Smooth muscle cell (in vitro differentiated cells): Measurements from ENCODE around the gene PPP1R16B. TPM values are rescaled to one million over a fixed set of nuclear protein-coding genes. Genes with fewer than 3 reads are reported as not detected.

ENCODE experiments used
- DNase-seq: peaks from one replicate; lab custom pipeline; 2025; ENCODE audit not compliant: unreplicated experiment; lab: John Stamatoyannopoulos, UW
- H2AFZ ChIP-seq: fragments of 200-600 bp; sonication (generic); 2 replicates; pipeline ENCODE4 v1.6.0; 2016; ENCODE audit warnings: antibody characterized with exemption, low read depth, mild to moderate bottlenecking
- H3F3A ChIP-seq: fragments of 200-600 bp; sonication (generic); 2 replicates; pipeline ENCODE4 v1.6.0; 2017; ENCODE audit warnings: antibody characterized with exemption, low read depth
- H3K27ac ChIP-seq: fragments of 200-600 bp; sonication (generic); 2 replicates; pipeline ENCODE4 v1.5.1; 2016; ENCODE audit warnings: low read depth, mild to moderate bottlenecking
- H3K27me3 ChIP-seq: fragments of 200-600 bp; sonication (generic); 2 replicates; pipeline ENCODE4 v1.6.1; 2016; ENCODE audit warnings: low read depth, mild to moderate bottlenecking
- H3K36me3 ChIP-seq: fragments of 200-600 bp; sonication (generic); 2 replicates; pipeline ENCODE4 v1.5.1; 2016; ENCODE audit warnings: low read depth
- H3K4me1 ChIP-seq: fragments of 200-600 bp; sonication (generic); 2 replicates; pipeline ENCODE4 v1.5.1; 2016; ENCODE audit warnings: low read depth
- H3K4me2 ChIP-seq: fragments of 200-600 bp; sonication (generic); 2 replicates; pipeline ENCODE4 v1.6.0; 2016; ENCODE audit warnings: mild to moderate bottlenecking
- H3K4me3 ChIP-seq: fragments of 200-600 bp; sonication (generic); 2 replicates; pipeline ENCODE4 v1.5.1; 2016; ENCODE audit warnings: mild to moderate bottlenecking
- H3K79me2 ChIP-seq: fragments of 200-600 bp; sonication (generic); 2 replicates; pipeline ENCODE4 v1.6.0; 2016; ENCODE audit warnings: low read depth, mild to moderate bottlenecking
- H3K9ac ChIP-seq: fragments of 200-600 bp; sonication (generic); 2 replicates; pipeline ENCODE4 v1.6.0; 2016; ENCODE audit warnings: low read depth
- H3K9me3 ChIP-seq: fragments of 200-600 bp; sonication (generic); replicated peaks from 2 replicates; pipeline ENCODE4 v1.5.1; 2016; ENCODE audit warnings: low read depth
- H4K20me1 ChIP-seq: fragments of 200-600 bp; sonication (generic); 2 replicates; pipeline ENCODE4 v1.6.0; 2016; ENCODE audit warnings: low read depth
- CTCF ChIP-seq: fragments of 200-600 bp; sonication (generic); IDR thresholded peaks from 2 replicates; pipeline ENCODE4 v1.5.1; 2017; ENCODE audit warnings: borderline replicate concordance, mild to moderate bottlenecking, antibody characterized with exemption; ENCODE audit not compliant: insufficient read depth, poor library complexity, severe bottlenecking
- WGBS: methylation state at CpG from one replicate; pipeline ENCODE4 v1.1.7; 2016; ENCODE audit warnings: low lambda C conversion rate; 5-methylcytosine and 5-hydroxymethylcytosine counted together
- polyA plus RNA-seq: library from polyadenylated mRNA; unstranded; fragments of >200 nt; fragmentation: Nextera tagmentation; extraction: Ambion mirVana; gene quantifications from 2 replicates; pipeline ENCODE4 v1.2.1, GENCODE V29; 2016
- total RNA-seq: library from RNA; depleted of rRNA; stranded (reverse); fragments of >200 nt; gene quantifications from 2 replicates; pipeline ENCODE4 v1.2.3, GENCODE V29; 2014

The PPP1R16B gene
- total RNA-seq: not detected in 2 replicates
- not detected in 2 replicates for polyA plus RNA-seq

DNA sequence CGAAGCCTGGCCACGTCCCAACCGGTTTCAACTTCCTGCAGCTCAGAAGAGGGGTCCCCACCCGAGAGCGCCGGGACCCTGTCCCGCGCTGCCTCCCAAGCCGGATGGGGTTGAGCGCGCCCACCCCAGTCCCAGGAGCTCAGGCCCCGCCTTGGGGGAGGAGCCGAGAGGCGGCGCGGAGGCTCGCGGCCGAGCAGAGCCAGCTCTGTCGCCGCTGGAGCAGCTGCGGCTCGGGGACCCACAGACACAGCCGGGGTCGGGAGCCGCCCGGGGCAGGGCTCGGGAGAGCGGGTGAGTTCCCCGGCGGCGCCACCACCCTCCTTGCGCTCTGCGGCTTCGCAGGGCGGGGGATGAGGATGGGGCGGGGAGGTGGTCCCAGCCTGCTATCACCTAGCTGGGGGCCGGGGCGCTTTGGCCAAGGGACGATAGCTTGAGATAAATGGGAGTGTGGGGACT lies at the start of gene PPP1R16B:
Gene PPP1R16B (plus strand): TSS at position 196 of the 456 bp plus-strand sequence. CDS start 30,229 bp downstream, outside the sequence.
- peak within 1 kb of the TSS; percentile 56 for H3K4me3 ChIP-seq
- H3K27ac ChIP-seq: no peak within 1 kb of the TSS
- H3K9me3 ChIP-seq: no peaks in the 10 kb centered on the region
- WGBS: 2% methylated on average over 29 of the region's 40 CpGs
- peaks cover 14% of the 10 kb centered on the region for H3K4me1 ChIP-seq
- H3K79me2 ChIP-seq: no peaks in the 10 kb centered on the region
- peak within 1 kb of the TSS; percentile 94 for H3K4me2 ChIP-seq
- H3K9ac ChIP-seq: no peak within 1 kb of the TSS
- H4K20me1 ChIP-seq: no peaks in the 10 kb centered on the region
- H3K36me3 ChIP-seq: no peaks in the 10 kb centered on the region
- peak within 1 kb of the TSS; percentile 86 for H2AFZ ChIP-seq
- TF ChIP-seq CTCF: no peak
- no peaks in the 10 kb centered on the region for H3F3A ChIP-seq
- H3K27me3 ChIP-seq: peaks cover 59% of the 10 kb centered on the region
- no peak for DNase-seq

DNA sequence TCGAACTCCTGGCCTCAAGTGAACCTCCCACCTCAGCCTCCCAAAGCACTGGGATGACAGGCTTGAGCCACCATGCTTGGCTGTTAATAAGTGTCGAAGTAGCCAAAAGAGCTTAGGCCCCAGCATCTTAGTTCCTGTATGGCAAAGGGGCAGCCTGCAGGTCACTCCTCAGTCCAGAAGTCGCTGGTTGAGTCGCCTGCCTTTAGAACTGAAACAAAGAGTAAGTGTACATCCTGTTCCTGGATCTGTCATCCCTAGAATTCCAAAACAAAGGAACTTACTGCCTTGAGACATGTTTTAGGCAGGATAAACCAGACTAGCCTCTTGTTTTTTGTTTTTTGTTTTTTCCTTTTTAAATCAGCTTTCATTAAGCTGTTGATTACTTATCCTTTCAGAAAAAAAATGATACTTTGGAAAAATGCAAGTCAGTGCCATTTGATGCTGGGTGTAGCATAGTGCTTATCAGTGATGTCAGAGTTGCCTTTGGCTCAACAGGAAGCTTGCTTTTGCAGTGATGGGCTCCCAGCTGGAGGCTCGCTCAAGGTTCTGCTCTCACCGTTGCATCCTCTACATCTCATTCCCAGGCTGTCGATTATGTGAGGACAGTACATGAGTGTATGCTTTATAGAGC lies 48.2 kb upstream of the PPP1R16B start:
- Histone ChIP-seq H3K79me2 (no peaks in the 10 kb centered on the region), H3K9ac (no peak overlapping the region), H3F3A (no peaks in the 10 kb centered on the region), H2AFZ (no peak overlapping the region), H3K27me3 (no peaks in the 10 kb centered on the region), H4K20me1 (no peaks in the 10 kb centered on the region), H3K36me3 (no peaks in the 10 kb centered on the region), H3K27ac (no peak overlapping the region), H3K4me3 (no peak overlapping the region), H3K4me2 (no peak overlapping the region), H3K9me3 (no peaks in the 10 kb centered on the region), H3K4me1 (no peaks in the 10 kb centered on the region)
- DNase-seq: no peak
- TF ChIP-seq CTCF: no peak
- 88% methylated on average over 7 of the region's 7 CpGs for WGBS

- no peak for TF ChIP-seq CTCF
- H4K20me1 ChIP-seq: no peaks in the 10 kb centered on the region
Measured at GRCh38 chr20:38759106-38759505, 46.4 kb upstream of the PPP1R16B start.

GRCh38 chr20:38760978-38761377 lies 44.5 kb upstream of the PPP1R16B start:
- H3K27me3 ChIP-seq: no peaks in the 10 kb centered on the region
- H3K9ac ChIP-seq: no peak overlapping the region
- no peak overlapping the region for H2AFZ ChIP-seq
- H3K4me1 ChIP-seq: no peaks in the 10 kb centered on the region
- no peak overlapping the region for H3K27ac ChIP-seq
- H4K20me1 ChIP-seq: no peaks in the 10 kb centered on the region
- no peaks in the 10 kb centered on the region for H3K36me3 ChIP-seq
- H3K4me3 ChIP-seq: no peak overlapping the region
- WGBS: 88% methylated on average over 4 of the region's 4 CpGs
- peaks cover 4% of the 10 kb centered on the region for H3F3A ChIP-seq
- no peaks in the 10 kb centered on the region for H3K9me3 ChIP-seq
- H3K4me2 ChIP-seq: no peak overlapping the region
- no peak for TF ChIP-seq CTCF
- DNase-seq: no peak
- H3K79me2 ChIP-seq: no peaks in the 10 kb centered on the region

More at GRCh38 chr20:38759106-38759505, 46.4 kb upstream of the PPP1R16B start:
- Histone ChIP-seq H3K36me3 (no peaks in the 10 kb centered on the region), H3K27me3 (no peaks in the 10 kb centered on the region), H3K4me3 (no peak overlapping the region), H3K4me2 (no peak overlapping the region), H3F3A (no peaks in the 10 kb centered on the region), H2AFZ (no peak overlapping the region), H3K9ac (no peak overlapping the region), H3K9me3 (no peaks in the 10 kb centered on the region), H3K27ac (no peak overlapping the region), H3K4me1 (no peaks in the 10 kb centered on the region), H3K79me2 (no peaks in the 10 kb centered on the region)
- DNase-seq: no peak
- WGBS: 99% methylated on average over 7 of the region's 7 CpGs
